ENCODE data around the gene MLPH.

Gene MLPH

DNA sequence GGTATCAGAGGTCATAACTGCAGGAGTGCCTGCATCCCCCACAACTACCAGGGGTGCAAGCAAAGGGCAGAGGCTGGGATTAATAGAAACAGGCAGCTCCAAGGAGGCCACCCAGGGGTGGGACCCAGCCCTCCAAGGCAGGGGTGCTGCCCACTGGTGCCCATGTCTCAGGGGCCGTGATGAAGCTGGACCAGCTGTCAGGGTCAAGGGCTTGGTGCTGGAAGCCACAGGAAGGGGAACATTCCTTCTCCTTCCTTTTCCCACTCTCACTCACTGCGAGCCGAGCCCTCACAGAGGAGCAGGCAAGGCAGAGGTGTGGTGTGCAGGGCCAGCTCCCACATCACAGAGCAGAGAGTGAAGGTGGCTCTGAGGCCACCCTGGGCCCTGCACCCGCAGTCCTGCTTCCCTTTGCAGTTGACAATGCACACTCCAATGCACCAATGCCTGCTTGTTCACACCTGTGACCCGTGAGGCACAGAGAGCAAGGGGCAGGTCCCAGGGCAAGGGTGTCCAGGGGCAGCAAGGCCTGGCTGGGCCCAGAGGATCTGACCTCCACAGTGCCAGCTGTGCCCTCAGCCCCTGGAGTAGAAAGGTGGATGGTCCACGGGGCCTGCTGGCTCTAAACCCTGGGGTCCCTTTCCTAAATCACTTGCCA is 28.7 kb downstream of the MLPH start:
- TF ChIP-seq FOXA1 (IDR thresholded peaks at IDR 0.05), result no peak
- no peak for DNase-seq (ENCODE audit: extremely low spot score)
- POLR2A ChIA-PET, result no interaction called here
- CTCF ChIA-PET, result interaction anchor here (0.5 to 1.2 kb wide), 4 partner anchors 49 to 1841 kb away, joined by 3 to 4 read pairs (median 3); no protein-coding TSS in a partner anchor

DNA sequence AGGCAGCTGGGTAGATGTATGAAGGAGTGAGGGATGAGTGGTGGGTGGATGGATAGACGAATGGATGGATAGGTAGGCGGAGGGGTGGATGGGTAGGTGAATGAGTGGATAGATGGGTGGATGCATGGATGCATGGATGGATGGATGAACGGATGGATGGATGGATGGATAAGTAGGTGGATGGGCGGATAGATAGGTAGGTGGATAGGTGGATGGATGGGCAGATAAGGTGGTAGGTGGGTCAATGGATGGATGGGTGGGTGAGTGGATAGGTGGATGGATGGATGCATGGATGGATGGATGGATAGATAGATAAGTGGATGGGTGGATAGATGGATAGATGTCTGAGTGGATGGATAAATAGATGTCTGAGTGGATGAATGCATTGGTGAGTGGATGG is 30.1 kb downstream of the MLPH start:
- TF ChIP-seq FOXA1 (IDR thresholded peaks at IDR 0.05), result no peak
- TF ChIP-seq BHLHE40 (IDR thresholded peaks at IDR 0.05; ENCODE audit: borderline replicate concordance), result no peak
- TF ChIP-seq SP1 (IDR thresholded peaks at IDR 0.05), result no peak
- no peak for TF ChIP-seq LEF1 (IDR thresholded peaks at IDR 0.05; ENCODE audit: borderline replicate concordance)
- TF ChIP-seq CTBP1 (IDR thresholded peaks at IDR 0.05; ENCODE audit: borderline replicate concordance), result no peak
- TF ChIP-seq NFRKB (IDR thresholded peaks at IDR 0.05), result no peak
- no peak for TF ChIP-seq ELF4 (IDR thresholded peaks at IDR 0.05)
- no peak for TF ChIP-seq ZNF384 (IDR thresholded peaks at IDR 0.05)
- no peak for TF ChIP-seq FOXM1 (IDR thresholded peaks at IDR 0.05; ENCODE audit: borderline replicate concordance)
- TF ChIP-seq TARDBP (IDR thresholded peaks at IDR 0.05), result no peak
- no peak for TF ChIP-seq SUZ12 (IDR thresholded peaks at IDR 0.05)
- TF ChIP-seq FOXK2 (IDR thresholded peaks at IDR 0.05), result no peak
- no peak for TF ChIP-seq HDGF (IDR thresholded peaks at IDR 0.05; ENCODE audit: borderline replicate concordance)
- TF ChIP-seq, protein P1, sequence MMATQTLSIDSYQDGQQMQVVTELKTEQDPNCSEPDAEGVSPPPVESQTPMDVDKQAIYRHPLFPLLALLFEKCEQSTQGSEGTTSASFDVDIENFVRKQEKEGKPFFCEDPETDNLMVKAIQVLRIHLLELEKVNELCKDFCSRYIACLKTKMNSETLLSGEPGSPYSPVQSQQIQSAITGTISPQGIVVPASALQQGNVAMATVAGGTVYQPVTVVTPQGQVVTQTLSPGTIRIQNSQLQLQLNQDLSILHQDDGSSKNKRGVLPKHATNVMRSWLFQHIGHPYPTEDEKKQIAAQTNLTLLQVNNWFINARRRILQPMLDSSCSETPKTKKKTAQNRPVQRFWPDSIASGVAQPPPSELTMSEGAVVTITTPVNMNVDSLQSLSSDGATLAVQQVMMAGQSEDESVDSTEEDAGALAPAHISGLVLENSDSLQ (IDR thresholded peaks at IDR 0.05), result no peak

DNA sequence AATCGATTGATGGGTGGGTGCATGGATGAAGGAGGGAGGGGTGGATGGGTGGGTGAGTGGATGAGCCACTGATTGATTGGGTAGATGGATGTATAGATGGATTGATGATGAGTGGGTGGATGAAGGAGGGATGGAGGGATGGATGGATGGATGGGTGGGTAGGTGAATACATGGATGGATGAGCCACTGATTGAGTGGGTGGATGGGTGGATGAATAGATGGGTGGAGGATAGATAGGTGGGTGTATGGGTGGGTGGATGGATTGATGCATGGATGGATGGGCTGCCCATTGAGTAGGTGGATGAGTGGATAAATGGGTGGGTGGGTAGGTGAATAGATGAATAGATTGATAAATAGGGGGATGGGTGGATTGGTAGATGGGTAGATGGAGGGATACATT is 30.9 kb downstream of the MLPH start:
- DNase-seq (ENCODE audit: extremely low spot score), result no peak
- CTCF ChIA-PET, result no interaction called here
- TF ChIP-seq NFRKB (IDR thresholded peaks at IDR 0.05) (no peak), SP1 (IDR thresholded peaks at IDR 0.05) (no peak), ZNF384 (IDR thresholded peaks at IDR 0.05) (no peak), LEF1 (IDR thresholded peaks at IDR 0.05; ENCODE audit: borderline replicate concordance) (no peak), FOXA1 (IDR thresholded peaks at IDR 0.05) (no peak), ARNT (IDR thresholded peaks at IDR 0.05) (no peak), FOXK2 (IDR thresholded peaks at IDR 0.05) (no peak), SUZ12 (IDR thresholded peaks at IDR 0.05) (no peak), L3MBTL2 (conservative IDR thresholded peaks at IDR 0.05) (no peak), ELF4 (IDR thresholded peaks at IDR 0.05) (no peak), CTBP1 (IDR thresholded peaks at IDR 0.05; ENCODE audit: borderline replicate concordance) (no peak)
- TF ChIP-seq, protein P1 (IDR thresholded peaks at IDR 0.05), result no peak
- POLR2A ChIA-PET, result no interaction called here

More for the DNA sequence above, 30.1 kb downstream of the MLPH start:
- POLR2A ChIA-PET, result no interaction called here
- DNase-seq (ENCODE audit: extremely low spot score), result no peak
- CTCF ChIA-PET, result no interaction called here

DNA sequence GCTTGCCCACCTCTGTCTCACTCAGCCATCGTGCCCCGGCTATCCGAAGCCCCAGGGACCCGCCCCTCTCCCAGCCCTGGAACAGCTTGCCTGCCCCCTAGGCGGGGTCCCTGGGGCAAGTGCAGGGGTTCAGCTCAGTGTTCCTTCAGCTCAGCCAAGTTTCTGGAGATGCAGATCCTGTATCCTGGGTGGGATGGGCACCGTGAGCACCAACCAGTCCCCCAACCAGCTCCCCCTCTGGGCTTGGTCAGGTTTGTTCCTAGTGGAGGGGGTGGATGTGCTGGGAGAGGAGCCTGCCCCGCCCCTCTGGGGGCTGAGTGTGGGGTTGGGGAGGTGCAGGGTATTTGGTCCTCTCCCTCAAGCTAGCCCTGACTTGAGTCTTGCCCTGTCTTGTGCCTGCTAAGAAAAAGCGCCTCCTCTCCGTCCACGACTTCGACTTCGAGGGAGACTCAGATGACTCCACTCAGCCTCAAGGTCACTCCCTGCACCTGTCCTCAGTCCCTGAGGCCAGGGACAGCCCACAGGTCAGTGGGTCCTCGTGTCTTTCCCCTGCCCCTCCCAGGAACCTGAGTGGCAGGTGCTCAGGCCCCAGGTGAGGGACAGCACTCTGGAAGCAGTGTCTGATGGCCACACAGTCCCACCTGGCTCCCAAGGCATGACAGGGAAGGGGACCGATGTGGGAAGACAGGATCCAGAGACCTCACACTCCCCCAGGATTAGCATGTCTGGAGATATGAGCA is 32.6 kb downstream of the MLPH start:
- ChIA-PET CTCF (interaction anchor here (0.9 kb wide), 1 partner anchor 154 kb away, joined by 3 read pairs; no protein-coding TSS in a partner anchor), POLR2A (no interaction called here)
- DNase-seq (ENCODE audit: extremely low spot score), result no peak
- TF ChIP-seq ZNF384 (IDR thresholded peaks at IDR 0.05), result no peak

DNA sequence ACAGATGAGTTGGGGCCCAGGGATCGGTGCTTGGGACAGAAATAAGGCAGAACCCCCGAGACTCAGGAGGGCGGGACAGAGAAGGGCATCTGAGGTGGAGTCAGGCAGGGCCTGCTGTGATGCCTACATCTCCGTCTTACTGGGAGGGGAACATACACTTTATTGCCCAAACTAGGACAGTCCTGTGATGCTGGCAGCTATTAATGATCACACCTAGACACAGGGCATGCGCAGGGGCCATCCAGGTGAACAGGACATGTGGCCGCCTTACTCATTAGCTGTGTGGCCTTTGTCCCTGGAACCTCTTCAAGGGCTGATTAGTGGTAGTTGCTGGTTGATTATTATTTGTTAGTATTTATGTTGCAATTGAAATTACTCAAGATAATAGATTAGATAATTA is 33.2 kb downstream of the MLPH start:
- DNase-seq (ENCODE audit: extremely low spot score), result no peak
- CTCF ChIA-PET, result interaction anchor here (1.8 kb wide), 1 partner anchor 8 kb away, joined by 10 read pairs; no protein-coding TSS in a partner anchor
- POLR2A ChIA-PET, result no interaction called here
- TF ChIP-seq NFRKB (IDR thresholded peaks at IDR 0.05) (no peak), SUZ12 (IDR thresholded peaks at IDR 0.05) (no peak), SP1 (IDR thresholded peaks at IDR 0.05) (no peak), ELF4 (IDR thresholded peaks at IDR 0.05) (no peak), ARNT (IDR thresholded peaks at IDR 0.05) (no peak), CTBP1 (IDR thresholded peaks at IDR 0.05; ENCODE audit: borderline replicate concordance) (no peak), BHLHE40 (IDR thresholded peaks at IDR 0.05; ENCODE audit: borderline replicate concordance) (no peak), FOXK2 (IDR thresholded peaks at IDR 0.05) (no peak), FOXA1 (IDR thresholded peaks at IDR 0.05) (no peak), ZNF384 (IDR thresholded peaks at IDR 0.05) (no peak), FOXM1 (IDR thresholded peaks at IDR 0.05; ENCODE audit: borderline replicate concordance) (no peak), HDGF (IDR thresholded peaks at IDR 0.05; ENCODE audit: borderline replicate concordance) (no peak)
- TF ChIP-seq, protein P1 (IDR thresholded peaks at IDR 0.05), result no peak

DNA sequence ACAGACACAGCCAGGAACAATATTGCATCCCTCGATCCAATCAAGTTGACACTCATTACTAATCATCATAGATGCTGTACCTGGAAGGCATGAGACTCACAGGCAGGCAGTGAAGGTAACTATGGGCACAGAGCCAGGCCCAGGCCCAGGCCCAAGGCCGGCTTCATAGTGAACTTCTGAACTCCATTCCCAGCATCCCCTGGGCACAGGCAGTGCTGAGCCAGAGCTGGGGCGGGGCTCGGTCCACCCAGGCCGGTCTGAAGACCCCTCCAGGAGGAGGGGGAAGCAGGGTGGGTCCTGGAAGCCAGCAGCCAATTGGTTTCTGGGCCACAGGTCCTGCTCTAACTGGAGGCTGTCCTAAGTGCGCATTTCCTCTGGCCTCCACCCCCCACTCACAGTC is 37.6 kb downstream of the MLPH start:
- ChIA-PET CTCF (no interaction called here), POLR2A (no interaction called here)
- DNase-seq (ENCODE audit: extremely low spot score), result no peak
- TF ChIP-seq FOXA1 (IDR thresholded peaks at IDR 0.05) (no peak), BHLHE40 (IDR thresholded peaks at IDR 0.05; ENCODE audit: borderline replicate concordance) (no peak), SUZ12 (IDR thresholded peaks at IDR 0.05) (no peak), LEF1 (IDR thresholded peaks at IDR 0.05; ENCODE audit: borderline replicate concordance) (no peak), HDGF (IDR thresholded peaks at IDR 0.05; ENCODE audit: borderline replicate concordance) (no peak), L3MBTL2 (conservative IDR thresholded peaks at IDR 0.05) (no peak), SP1 (IDR thresholded peaks at IDR 0.05) (no peak), FOXK2 (IDR thresholded peaks at IDR 0.05) (no peak), ELF4 (IDR thresholded peaks at IDR 0.05) (no peak), FOXM1 (IDR thresholded peaks at IDR 0.05; ENCODE audit: borderline replicate concordance) (no peak), CTBP1 (IDR thresholded peaks at IDR 0.05; ENCODE audit: borderline replicate concordance) (no peak)
